ENCODE results near the gene DUSP18.

DUSP18 gene

GRCh38 chr22:30691204-30691603 is 23.5 kb upstream of the DUSP18 start:
- no peaks in the 10 kb centered on the region for H3K4me1 ChIP-seq (ENCODE audit: insufficient read depth, low read length)
- no peak overlapping the region for H3K4me2 ChIP-seq (ENCODE audit: insufficient read depth, low read length)
- no peak overlapping the region for H3K27ac ChIP-seq (ENCODE audit: low read length)
- no peak overlapping the region for H3K4me3 ChIP-seq (ENCODE audit: low read depth in 1 of 2, low read length in 2 of 2)
- H2AFZ ChIP-seq (ENCODE audit: low read depth, low read length): no peak overlapping the region
- TF ChIP-seq EZH2 (IDR thresholded peaks at IDR 0.05; ENCODE audit: borderline replicate concordance, low read depth, low read length, severe bottlenecking): no peak
- no peak for TF ChIP-seq CTCF (IDR thresholded peaks at IDR 0.05; ENCODE audit: borderline replicate concordance, extremely low read depth, low read length, poor library complexity, severe bottlenecking)
- no peaks in the 10 kb centered on the region for H3K9me3 ChIP-seq (ENCODE audit: insufficient read depth, low read length, severe bottlenecking)
- H3K79me2 ChIP-seq (ENCODE audit: insufficient read depth, low read length): no peaks in the 10 kb centered on the region
- no peak for ATAC-seq (ENCODE audit: insufficient read depth, low read depth)
- no peaks in the 10 kb centered on the region for H4K20me1 ChIP-seq (ENCODE audit: insufficient read depth, low read length)
- peaks cover 8% of the 10 kb centered on the region for H3K27me3 ChIP-seq (ENCODE audit: insufficient read depth, low read length, poor library complexity)
- no peaks in the 10 kb centered on the region for H3K36me3 ChIP-seq (ENCODE audit: insufficient read depth, low read length)
- no peak for DNase-seq
- no peak overlapping the region for H3K9ac ChIP-seq (ENCODE audit: low read depth, low read length)

DNA sequence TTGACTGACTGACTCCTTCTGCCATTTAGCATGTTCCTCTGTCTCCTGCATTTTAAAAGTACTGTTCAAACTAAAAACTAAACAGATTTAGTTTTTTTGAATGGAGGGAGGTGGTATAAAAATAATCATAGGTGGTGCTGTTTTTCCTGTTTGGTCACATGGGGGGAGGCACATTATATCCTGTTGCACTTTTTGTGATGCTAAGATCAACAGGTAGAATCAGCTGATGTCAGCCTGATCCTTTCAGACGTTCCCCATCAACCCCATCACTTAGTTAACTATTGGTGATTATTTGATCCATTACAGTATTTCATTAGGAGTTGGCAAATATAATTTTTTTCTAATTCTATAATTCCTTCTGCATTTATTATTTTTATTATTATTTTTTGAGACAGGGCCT is 21.9 kb upstream of the DUSP18 start:
- Histone ChIP-seq H3K27me3 (ENCODE audit: insufficient read depth, low read length, poor library complexity) (peaks cover 8% of the 10 kb centered on the region), H3K27ac (ENCODE audit: low read length) (no peak overlapping the region), H3K4me2 (ENCODE audit: insufficient read depth, low read length) (no peak overlapping the region), H4K20me1 (ENCODE audit: insufficient read depth, low read length) (no peaks in the 10 kb centered on the region), H3K9ac (ENCODE audit: low read depth, low read length) (no peak overlapping the region), H3K36me3 (ENCODE audit: insufficient read depth, low read length) (no peaks in the 10 kb centered on the region), H3K79me2 (ENCODE audit: insufficient read depth, low read length) (no peaks in the 10 kb centered on the region), H3K4me1 (ENCODE audit: insufficient read depth, low read length) (no peaks in the 10 kb centered on the region), H3K9me3 (ENCODE audit: insufficient read depth, low read length, severe bottlenecking) (no peaks in the 10 kb centered on the region), H3K4me3 (ENCODE audit: low read depth in 1 of 2, low read length in 2 of 2) (no peak overlapping the region), H2AFZ (ENCODE audit: low read depth, low read length) (no peak overlapping the region)
- ATAC-seq (ENCODE audit: insufficient read depth, low read depth) (no peak), DNase-seq (no peak)
- TF ChIP-seq EZH2 (IDR thresholded peaks at IDR 0.05; ENCODE audit: borderline replicate concordance, low read depth, low read length, severe bottlenecking) (no peak), CTCF (IDR thresholded peaks at IDR 0.05; ENCODE audit: borderline replicate concordance, extremely low read depth, low read length, poor library complexity, severe bottlenecking) (no peak)

DNA sequence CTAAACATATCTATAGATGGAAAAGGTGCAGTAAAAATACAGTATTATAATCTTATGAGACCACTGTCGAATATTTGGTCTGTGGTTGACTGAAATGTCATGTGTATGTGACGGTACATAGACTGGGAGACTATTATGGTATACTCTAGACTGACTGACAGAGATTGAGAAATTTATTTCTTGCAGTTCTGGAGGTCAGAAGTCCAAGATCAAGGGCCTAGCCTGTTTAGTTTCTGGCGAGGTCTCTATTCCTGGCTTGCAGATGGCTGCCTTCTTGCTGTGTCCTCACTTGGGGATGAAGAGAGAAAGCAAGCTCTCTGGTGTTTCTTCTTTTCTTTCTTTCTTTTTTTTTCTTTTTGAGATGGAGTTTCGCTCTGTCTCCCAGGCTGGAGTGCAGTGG is 19.7 kb upstream of the DUSP18 start:
- no peak overlapping the region for H3K4me2 ChIP-seq (ENCODE audit: insufficient read depth, low read length)
- no peaks in the 10 kb centered on the region for H3K79me2 ChIP-seq (ENCODE audit: insufficient read depth, low read length)
- 0 out of 2 replicates have a peak, but pooled peaks cover 3% of the 10 kb centered on the region for H4K20me1 ChIP-seq (ENCODE audit: insufficient read depth, low read length)
- no peak overlapping the region for H3K9ac ChIP-seq (ENCODE audit: low read depth, low read length)
- H3K4me3 ChIP-seq (ENCODE audit: low read depth in 1 of 2, low read length in 2 of 2): no peak overlapping the region
- TF ChIP-seq EZH2 (IDR thresholded peaks at IDR 0.05; ENCODE audit: borderline replicate concordance, low read depth, low read length, severe bottlenecking) (no peak), CTCF (IDR thresholded peaks at IDR 0.05; ENCODE audit: borderline replicate concordance, extremely low read depth, low read length, poor library complexity, severe bottlenecking) (no peak)
- H3K4me1 ChIP-seq (ENCODE audit: insufficient read depth, low read length): no peaks in the 10 kb centered on the region
- DNase-seq (no peak), ATAC-seq (ENCODE audit: insufficient read depth, low read depth) (no peak)
- H3K9me3 ChIP-seq (ENCODE audit: insufficient read depth, low read length, severe bottlenecking): no peaks in the 10 kb centered on the region
- H3K27me3 ChIP-seq (ENCODE audit: insufficient read depth, low read length, poor library complexity): peaks cover 4% of the 10 kb centered on the region
- no peaks in the 10 kb centered on the region for H3K36me3 ChIP-seq (ENCODE audit: insufficient read depth, low read length)
- H3K27ac ChIP-seq (ENCODE audit: low read length): no peak overlapping the region
- no peak overlapping the region for H2AFZ ChIP-seq (ENCODE audit: low read depth, low read length)

DNA sequence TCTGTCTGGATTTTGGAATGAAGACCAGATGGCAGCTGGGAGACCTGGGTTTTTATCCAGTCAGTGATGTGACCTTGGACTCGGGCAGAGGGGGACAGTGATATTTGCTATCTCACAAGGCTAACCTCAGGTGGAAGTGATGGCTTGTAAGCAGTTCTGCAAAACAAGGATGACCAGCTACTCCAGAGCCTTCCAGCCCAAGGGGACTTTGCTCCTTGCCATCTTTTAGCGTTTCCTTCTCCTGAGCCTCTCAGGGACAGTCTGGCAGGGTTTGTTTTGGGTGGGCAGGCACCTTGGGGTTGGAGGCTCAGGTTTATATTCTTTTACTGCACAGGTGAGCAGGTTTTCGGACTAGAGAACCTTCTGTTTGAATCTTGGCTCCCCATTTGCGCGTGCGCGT is 17.5 kb upstream of the DUSP18 start:
- Histone ChIP-seq H3K9me3 (ENCODE audit: insufficient read depth, low read length, severe bottlenecking) (no peaks in the 10 kb centered on the region), H2AFZ (ENCODE audit: low read depth, low read length) (no peak overlapping the region), H3K27ac (ENCODE audit: low read length) (no peak overlapping the region), H3K27me3 (ENCODE audit: insufficient read depth, low read length, poor library complexity) (peaks cover 8% of the 10 kb centered on the region), H3K4me1 (ENCODE audit: insufficient read depth, low read length) (no peaks in the 10 kb centered on the region), H3K4me3 (ENCODE audit: low read depth in 1 of 2, low read length in 2 of 2) (no peak overlapping the region), H3K36me3 (ENCODE audit: insufficient read depth, low read length) (no peaks in the 10 kb centered on the region), H3K9ac (ENCODE audit: low read depth, low read length) (no peak overlapping the region), H4K20me1 (ENCODE audit: insufficient read depth, low read length) (0 out of 2 replicates have a peak, but pooled peaks cover 3% of the 10 kb centered on the region), H3K79me2 (ENCODE audit: insufficient read depth, low read length) (no peaks in the 10 kb centered on the region), H3K4me2 (ENCODE audit: insufficient read depth, low read length) (no peak overlapping the region)
- TF ChIP-seq EZH2 (IDR thresholded peaks at IDR 0.05; ENCODE audit: borderline replicate concordance, low read depth, low read length, severe bottlenecking): no peak
- no peak for TF ChIP-seq CTCF (IDR thresholded peaks at IDR 0.05; ENCODE audit: borderline replicate concordance, extremely low read depth, low read length, poor library complexity, severe bottlenecking)
- DNase-seq (no peak), ATAC-seq (ENCODE audit: insufficient read depth, low read depth) (no peak)
